H1 (cell line): ENCODE data around the gene PEX16. TPM values are rescaled to one million over a fixed set of nuclear protein-coding genes. Genes with fewer than 3 reads are reported as not detected.

ENCODE experiments used
- CTCF ChIA-PET: fragments of 300-600 bp; sonication (Branson Sonifier 250); formaldehyde crosslinking; loops from one replicate; lab custom pipeline; 2021; ENCODE audit not compliant: partially characterized antibody; lab: Charles Lee
- POLR2A ChIA-PET: fragments of 300-600 bp; sonication (Branson Sonifier 250); formaldehyde crosslinking; loops from one replicate; lab custom pipeline; 2021; ENCODE audit warnings: inconsistent platforms; ENCODE audit not compliant: partially characterized antibody; lab: Charles Lee
- DNase-seq, 2 experiments: peaks; one replicate each; pipeline versions ENCODE4 v3.0.0 to v3.0.0-alpha.2; 2010 to 2022; ENCODE audit warnings: low spot score in 2 of 2, low read depth in 1 of 2, mixed read lengths in 1 of 2
- FAIRE-seq: peaks from 2 replicates; lab custom pipeline; 2011; peaks lifted over from hg19 to GRCh38; lab: Jason Lieb, UNC
- H2AFZ ChIP-seq: 2 replicates; pipeline ENCODE4 v1.8.1; 2012; ENCODE audit warnings: low read length, inconsistent platforms
- H2AK5ac ChIP-seq: 2 replicates; pipeline ENCODE4 v1.6.1; 2013; ENCODE audit warnings: low read depth, low read length
- H2BK120ac ChIP-seq: replicated peaks from 2 replicates; pipeline ENCODE3; 2013; ENCODE audit warnings: low read depth, low read length, inconsistent platforms
- H2BK12ac ChIP-seq: 2 replicates; pipeline ENCODE4 v1.6.1; 2013; ENCODE audit warnings: low read depth, low read length
- H2BK15ac ChIP-seq: 2 replicates; pipeline ENCODE4 v1.6.1; 2013; ENCODE audit warnings: low read length
- H2BK20ac ChIP-seq: 2 replicates; pipeline ENCODE4 v1.6.1; 2013; ENCODE audit warnings: low read length
- H2BK5ac ChIP-seq: 2 replicates; pipeline ENCODE4 v1.6.1; 2013; ENCODE audit warnings: low read depth, low read length
- H3K14ac ChIP-seq: 2 replicates; pipeline ENCODE4 v1.6.1; 2013; ENCODE audit warnings: inconsistent platforms; ENCODE audit not compliant: insufficient read length
- H3K18ac ChIP-seq: 2 replicates; pipeline ENCODE4 v1.6.1; 2013; ENCODE audit warnings: low read length; ENCODE audit errors: extremely low read depth
- H3K23ac ChIP-seq: 2 replicates; pipeline ENCODE4 v1.6.1; 2013; ENCODE audit warnings: inconsistent platforms; ENCODE audit not compliant: insufficient read length
- H3K23me2 ChIP-seq: 2 replicates; pipeline ENCODE4 v1.6.1; 2013; ENCODE audit warnings: low read depth, low read length
- H3K27ac ChIP-seq: 2 replicates; pipeline ENCODE4 v1.6.1; 2011; ENCODE audit warnings: low read depth, low read length, inconsistent platforms
- H3K27me3 ChIP-seq, 4 experiments: replicated peaks in 1 of 4; 1 replicate in 1 of 4; 2 replicates in 3 of 4; pipeline versions ENCODE4 v1.6.1 to v1.8.1; 2011 to 2013; ENCODE audit warnings: low read length in 3 of 4, mild to moderate bottlenecking in 3 of 4, inconsistent platforms in 2 of 4, mixed read lengths in 2 of 4, moderate library complexity in 1 of 4; ENCODE audit not compliant: control insufficient read depth in 3 of 4, insufficient read depth in 3 of 4; ENCODE audit errors: extremely low read depth in 1 of 4
- H3K36me3 ChIP-seq, 4 experiments: 2 replicates each; pipeline versions ENCODE4 v1.6.1 to v1.8.1; 2011 to 2013; ENCODE audit warnings: mild to moderate bottlenecking in 4 of 4, low read length in 3 of 4, moderate library complexity in 2 of 4, control low read depth in 1 of 4, inconsistent platforms in 1 of 4; ENCODE audit not compliant: insufficient read depth in 4 of 4, control insufficient read depth in 2 of 4
- H3K4ac ChIP-seq: replicated peaks from 2 replicates; pipeline ENCODE3; 2013; ENCODE audit warnings: low read length, low read depth, mixed read lengths, inconsistent platforms; ENCODE audit not compliant: insufficient read length
- H3K4me1 ChIP-seq, 4 experiments: replicated peaks in 1 of 4; 1 replicate in 1 of 4; 2 replicates in 3 of 4; pipeline versions ENCODE4 v1.6.1 to v1.8.1; 2011 to 2013; ENCODE audit warnings: low read length in 3 of 4, inconsistent platforms in 2 of 4, mixed read lengths in 1 of 4; ENCODE audit not compliant: insufficient read depth in 4 of 4, control insufficient read depth in 3 of 4
- H3K4me2 ChIP-seq, 2 experiments: 2 replicates each; pipeline versions ENCODE4 v1.6.1 to v1.8.1; 2011 to 2013; ENCODE audit warnings: low read depth in 2 of 2, low read length in 2 of 2, control low read depth in 1 of 2, inconsistent platforms in 1 of 2, mild to moderate bottlenecking in 1 of 2; ENCODE audit not compliant: insufficient read depth in 1 of 2
- H3K4me3 ChIP-seq, 4 experiments: fragments of 200-600, 300-600 bp in 1 of 4; sonication (generic), shearing (Covaris generic), sonication (Bioruptor Twin) in 1 of 4; 2 replicates each; pipeline versions ENCODE4 v1.5.1 to v1.8.1; 2011 to 2016; ENCODE audit warnings: low read length in 4 of 4, low read depth in 3 of 4, control low read depth in 2 of 4, inconsistent platforms in 2 of 4, mild to moderate bottlenecking in 2 of 4, mixed read lengths in 1 of 4, moderate library complexity in 1 of 4; ENCODE audit not compliant: insufficient read depth in 2 of 4; ENCODE audit errors: extremely low read depth in 1 of 4
- H3K56ac ChIP-seq: replicated peaks from 2 replicates; pipeline ENCODE3; 2013; ENCODE audit warnings: low read depth, mild to moderate bottlenecking, mixed read lengths, low read length, inconsistent platforms; ENCODE audit not compliant: insufficient read length
- H3K79me1 ChIP-seq: 2 replicates; pipeline ENCODE4 v1.6.1; 2013; ENCODE audit warnings: low read depth, low read length, control low read depth
- H3K79me2 ChIP-seq, 2 experiments: 2 replicates each; pipeline versions ENCODE4 v1.6.1 to v1.8.1; 2012 to 2013; ENCODE audit warnings: low read length in 2 of 2, mild to moderate bottlenecking in 2 of 2, inconsistent platforms in 1 of 2; ENCODE audit not compliant: insufficient read depth in 2 of 2, control insufficient read depth in 1 of 2
- H3K9ac ChIP-seq, 4 experiments: replicated peaks in 1 of 4; 1 replicate in 1 of 4; 2 replicates in 3 of 4; pipeline versions ENCODE4 v1.6.1 to v1.8.1; 2011 to 2013; ENCODE audit warnings: low read depth in 3 of 4, low read length in 3 of 4, control low read depth in 2 of 4, mild to moderate bottlenecking in 2 of 4, moderate library complexity in 2 of 4, inconsistent platforms in 1 of 4; ENCODE audit errors: extremely low read depth in 1 of 4
- H3K9me3 ChIP-seq, 2 experiments: 2 replicates each; pipeline versions ENCODE4 v1.6.1 to v1.8.1; 2012 to 2013; ENCODE audit warnings: mild to moderate bottlenecking in 2 of 2, moderate library complexity in 2 of 2, control low read depth in 1 of 2, inconsistent platforms in 1 of 2, low read depth in 1 of 2, low read length in 1 of 2, mixed read lengths in 1 of 2; ENCODE audit not compliant: insufficient read depth in 2 of 2
- H4K20me1 ChIP-seq, 2 experiments: replicated peaks in 1 of 2; 2 replicates each; pipeline versions ENCODE3 to v1.8.1; 2011 to 2013; ENCODE audit warnings: inconsistent platforms in 2 of 2, low read length in 2 of 2, mild to moderate bottlenecking in 1 of 2; ENCODE audit not compliant: insufficient read depth in 2 of 2, control insufficient read depth in 1 of 2
- H4K5ac ChIP-seq: 2 replicates; pipeline ENCODE4 v1.6.1; 2013; ENCODE audit warnings: low read length, low read depth, mixed read lengths, inconsistent platforms; ENCODE audit not compliant: insufficient read length
- H4K8ac ChIP-seq: 2 replicates; pipeline ENCODE4 v1.8.0; 2013; ENCODE audit warnings: mild to moderate bottlenecking, moderate library complexity, low read length, inconsistent platforms; ENCODE audit not compliant: insufficient read depth; ENCODE audit errors: extremely low read depth
- H4K91ac ChIP-seq: replicated peaks from 2 replicates; pipeline ENCODE3; 2013; ENCODE audit warnings: low read length, mixed read lengths, inconsistent platforms; ENCODE audit not compliant: insufficient read length
- CBX5 ChIP-seq: fragments of 300-800, 300-1000 bp; sonication (generic); IDR thresholded peaks from 2 replicates; pipeline ENCODE4 v1.7.1; 2016; ENCODE audit warnings: antibody characterized with exemption, low read length, low read depth
- CREB1 ChIP-seq: IDR thresholded peaks from 2 replicates; pipeline ENCODE4 v1.6.1; 2012; ENCODE audit warnings: inconsistent platforms
- EZH2 ChIP-seq: fragments of 200-600 bp; sonication (generic); IDR thresholded peaks from 2 replicates; pipeline ENCODE4 v1.7.1; 2012; ENCODE audit warnings: low read depth, mild to moderate bottlenecking, moderate library complexity, low read length, inconsistent platforms; ENCODE audit not compliant: severe bottlenecking
- GTF2F1 ChIP-seq: IDR thresholded peaks from 2 replicates; pipeline ENCODE4 v1.6.1; 2012; ENCODE audit warnings: low read depth, low read length, improper control_type of control experiment, borderline replicate concordance
- SIX5 ChIP-seq: IDR thresholded peaks from 2 replicates; pipeline ENCODE4 v1.6.1; 2011; ENCODE audit warnings: mild to moderate bottlenecking, low read depth, low read length
- SP1 ChIP-seq: IDR thresholded peaks from 2 replicates; pipeline ENCODE4 v1.6.1; 2011; ENCODE audit warnings: low read depth, low read length
- SRF ChIP-seq: IDR thresholded peaks from 2 replicates; pipeline ENCODE4 v1.6.1; 2011; ENCODE audit warnings: mild to moderate bottlenecking, low read depth, low read length, moderate library complexity
- YY1 ChIP-seq: IDR thresholded peaks from 2 replicates; pipeline ENCODE4 v1.6.1; 2011; ENCODE audit warnings: low read depth, mild to moderate bottlenecking, low read length
- ZNF274 ChIP-seq: IDR thresholded peaks from 2 replicates; pipeline ENCODE4 v1.7.0; 2012; ENCODE audit warnings: low read length, borderline replicate concordance; ENCODE audit errors: extremely low read depth
- WGBS, 2 experiments: shearing (Covaris generic) in 1 of 2; methylation state at CpG; one replicate each; pipeline versions ENCODE4 v1.1.6 to v1.1.7; 2013 to 2015; ENCODE audit warnings: low lambda C conversion rate in 2 of 2, mixed read lengths in 2 of 2, inconsistent platforms in 1 of 2, low coverage in 1 of 2, missing lambda C conversion rate in 1 of 2; ENCODE audit not compliant: insufficient replicate concordance in 2 of 2, insufficient coverage in 1 of 2, insufficient read length in 1 of 2; ENCODE audit errors: extremely low coverage in 1 of 2, missing lambda C conversion rate in 1 of 2; 5-methylcytosine and 5-hydroxymethylcytosine counted together
- polyA plus RNA-seq, 7 experiments: library from polyadenylated mRNA; depleted of rRNA in 3 of 7; stranded (reverse) in 5 of 7; unstranded in 2 of 7; fragments of >200 nt in 5 of 7; fragments of 200-250 nt in 2 of 7; gene quantifications; 1 replicate in 5 of 7; 2 replicates in 1 of 7; 4 replicates in 1 of 7; pipeline versions ENCODE4 v1.2.1 to v1.2.3, GENCODE V29; 2011 to 2013; ENCODE audit warnings: missing spikeins in 2 of 7, mixed read lengths in 2 of 7
- total RNA-seq: library from RNA; stranded (reverse); fragmentation: NEBNext Ultra II Directional; extraction: Animal tissue kit (Norgen Biotek cat#: 25700); gene quantifications from 2 replicates; pipeline ENCODE4 v1.2.1, GENCODE V29; 2021

PEX16 gene
- total and polyA plus RNA-seq, 2 of the 8 experiments (the other 6 are each of a cell fraction or from before 2014, with no cell fraction given): 29.2 to 36.0 TPM

DNA sequence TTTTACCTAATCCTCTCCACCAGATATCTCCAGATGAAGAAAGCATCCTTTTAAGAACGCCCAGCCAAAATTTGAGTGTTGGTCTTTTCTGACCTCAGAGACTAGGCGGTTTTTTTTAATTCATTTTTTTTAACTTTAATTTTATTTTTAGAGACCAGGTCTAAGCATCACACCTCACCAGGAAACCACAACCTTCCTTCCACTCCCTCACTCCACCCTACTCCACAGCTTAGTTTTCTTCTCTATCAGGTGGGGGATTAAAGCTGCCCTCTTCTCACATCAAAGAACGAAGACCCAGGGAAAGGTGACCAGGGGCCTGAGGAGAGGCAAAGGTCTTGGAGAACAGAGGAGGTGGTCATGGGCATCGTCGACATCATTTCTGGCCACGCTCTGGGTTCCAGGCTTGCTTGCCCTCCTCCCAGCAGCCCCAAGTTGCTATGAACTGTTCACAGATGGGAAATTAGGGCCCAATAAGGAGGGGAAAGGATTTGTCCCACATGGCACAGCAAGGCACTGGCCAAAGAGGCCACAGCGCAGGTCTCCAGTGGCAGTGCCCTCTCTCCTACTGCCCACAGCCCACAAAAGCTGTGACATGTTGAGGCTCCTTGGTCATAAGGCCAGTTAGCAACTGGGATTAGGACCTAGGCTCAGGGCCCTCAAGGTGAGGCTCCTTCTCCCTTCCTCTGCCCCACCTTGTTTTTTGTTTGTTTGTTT lies 1.4 kb upstream of the PEX16 start:
- DNase-seq (no peak), FAIRE-seq (no peak)
- H3K56ac ChIP-seq: no peak overlapping the region
- H4K5ac ChIP-seq: no peak overlapping the region
- no peak overlapping the region; a peak in 1 of 7 replicates for H3K9ac ChIP-seq
- H3K4me1 ChIP-seq: peaks cover 12 to 30% (median 23%) of the 10 kb centered on the region in 4 experiments
- H2BK5ac ChIP-seq: peak overlapping the region; percentile 87; the same call in 1 of the 2 replicates
- peak overlapping the region in 2 of 4 experiments; percentile 84 to 87; a peak in 5 of 8 replicates for H3K4me3 ChIP-seq
- no peak overlapping the region for H2AFZ ChIP-seq
- H2AK5ac ChIP-seq: peak overlapping the region; percentile 17; the same call in 1 of the 2 replicates
- no peak overlapping the region for H3K18ac ChIP-seq
- H3K9me3 ChIP-seq: no peaks in the 10 kb centered on the region
- H3K27ac ChIP-seq: no peak overlapping the region
- 0 out of 2 replicates have a peak overlapping the region, but pooled peaks have one; percentile 62 for H2BK20ac ChIP-seq
- H4K8ac ChIP-seq: no peak overlapping the region; the same call in 1 of the 2 replicates
- H3K14ac ChIP-seq: no peak overlapping the region
- CTCF ChIA-PET: interaction anchor here (1.3 to 4.7 kb wide), 6 partner anchors 20 to 319 kb away, joined by 3 to 33 read pairs (median 4); no protein-coding TSS in a partner anchor
- peak overlapping the region; percentile 85; the same call in 1 of the 2 replicates for H2BK12ac ChIP-seq
- peaks cover 0 to 9% (median 0%) of the 10 kb centered on the region in 4 experiments; a peak in 3 of 7 replicates for H3K27me3 ChIP-seq
- 72% methylated on average over 7 of the region's 7 CpGs; no CpG with 5 or more reads in 1 of the 2 experiments for WGBS, 2 experiments
- peaks cover 1 to 15% (median 9%) of the 10 kb centered on the region in 4 experiments; a peak in 6 of 8 replicates for H3K36me3 ChIP-seq
- H3K79me1 ChIP-seq: peaks cover 13% of the 10 kb centered on the region
- TF ChIP-seq SRF (no peak), ZNF274 (no peak), GTF2F1 (no peak), YY1 (no peak), CREB1 (no peak), SIX5 (no peak), SP1 (no peak), EZH2 (no peak), CBX5 (no peak)
- TF ChIP-seq, all 59 proteins: peak for 0
- Histone ChIP-seq H3K4me2 (peak overlapping the region; percentile 91 to 97), H3K4ac (peak overlapping the region; percentile 27), H4K20me1 (peaks cover 6 to 22% of the 10 kb centered on the region in 2 experiments), H3K79me2 (peaks cover 0 to 12% of the 10 kb centered on the region in 2 experiments; a peak in 1 of 4 replicates), H2BK15ac (peak overlapping the region; percentile 8; the same call in 1 of the 2 replicates), H4K91ac (peak overlapping the region; percentile 88), H3K23me2 (peaks cover 22% of the 10 kb centered on the region), H2BK120ac (no peak overlapping the region), H3K23ac (no peak overlapping the region)
- POLR2A ChIA-PET: interaction anchor here (1.3 to 9.8 kb wide), 4 partner anchors 10 to 93 kb away, joined by 3 to 115 read pairs (median 23); partner anchors contain the start of gene FREY1
